ENCODE measurements around the gene GBP6.
"Not testable (repeated sequence)": the region's sequence is repeated elsewhere in the genome, so short reads cannot be mapped to it uniquely, and the experiment has no call there.

The GBP6 gene

GRCh38 chr1:89363638-89364536 is at the start of gene GBP6:
TSS of gene GBP6 (plus strand) at chr1:89364059. CDS start at chr1:89368552, 4,493 bp downstream.
- no peak for DNase-seq (ENCODE audit: low read depth, low spot score)

DNA sequence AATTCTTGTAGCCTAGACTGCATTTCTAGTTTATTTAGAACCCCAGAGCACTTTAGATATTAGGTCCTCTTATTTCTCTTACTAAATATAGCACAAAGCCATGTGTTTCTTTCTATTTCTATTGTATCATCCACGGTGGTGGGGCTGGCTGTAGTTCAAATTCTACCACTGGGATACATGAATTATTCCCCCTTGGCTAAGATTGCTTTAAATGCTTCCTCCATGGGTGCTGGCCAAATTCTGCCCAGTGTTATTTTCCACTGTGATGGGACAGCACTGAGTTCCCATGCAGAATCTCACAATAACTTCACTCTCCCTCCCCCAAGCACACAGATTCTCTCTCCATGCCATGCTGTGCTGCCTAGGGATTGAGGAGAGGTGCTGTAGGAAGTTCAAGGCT is 41.5 kb upstream of the GBP6 start:
- DNase-seq (ENCODE audit: low read depth, low spot score), result no peak

DNA sequence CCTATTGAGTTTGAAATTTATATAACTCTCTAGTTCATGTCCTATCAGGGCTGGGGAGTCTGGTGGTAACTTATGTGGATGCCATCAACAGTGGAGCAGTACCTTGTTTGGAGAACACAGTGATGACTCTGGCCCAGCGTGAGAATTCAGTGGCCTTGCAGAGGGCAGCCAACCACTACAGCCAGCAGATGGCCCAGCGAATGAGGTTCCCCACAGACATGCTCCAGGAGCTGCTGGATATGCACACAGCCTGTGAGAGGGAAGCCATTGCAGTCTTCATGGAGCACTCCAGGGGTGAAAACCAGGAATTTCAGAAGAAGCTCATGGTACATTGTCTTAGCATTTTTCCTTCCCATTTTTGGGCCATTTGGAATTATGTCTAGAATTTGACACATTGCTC is 32.0 kb upstream of the GBP6 start:
- no peak for DNase-seq (ENCODE audit: low read depth, low spot score)

GRCh38 chr1:89332461-89332860 is 31.4 kb upstream of the GBP6 start:
- no peak for DNase-seq (ENCODE audit: low read depth, low spot score)

DNA sequence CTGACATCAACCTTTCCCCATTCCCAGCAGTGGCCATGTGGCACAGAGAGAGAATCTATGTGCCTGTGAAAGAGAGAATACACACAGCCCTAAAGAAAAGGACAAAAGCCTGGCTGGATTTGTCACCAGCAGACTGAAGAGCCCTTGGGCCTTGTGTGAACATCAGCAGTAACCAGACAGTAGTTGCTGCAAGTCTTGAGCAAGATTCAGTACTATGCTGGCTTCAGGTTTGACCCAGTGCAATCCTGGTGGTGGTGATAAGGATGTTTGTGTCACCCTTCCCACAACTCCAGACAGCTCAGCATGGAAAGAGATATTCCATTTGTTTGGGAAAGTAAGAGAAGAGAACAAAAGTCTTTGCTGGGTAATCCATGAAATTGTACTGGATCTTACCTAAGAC is 28.4 kb upstream of the GBP6 start:
- DNase-seq (ENCODE audit: low read depth, low spot score), result no peak

DNA sequence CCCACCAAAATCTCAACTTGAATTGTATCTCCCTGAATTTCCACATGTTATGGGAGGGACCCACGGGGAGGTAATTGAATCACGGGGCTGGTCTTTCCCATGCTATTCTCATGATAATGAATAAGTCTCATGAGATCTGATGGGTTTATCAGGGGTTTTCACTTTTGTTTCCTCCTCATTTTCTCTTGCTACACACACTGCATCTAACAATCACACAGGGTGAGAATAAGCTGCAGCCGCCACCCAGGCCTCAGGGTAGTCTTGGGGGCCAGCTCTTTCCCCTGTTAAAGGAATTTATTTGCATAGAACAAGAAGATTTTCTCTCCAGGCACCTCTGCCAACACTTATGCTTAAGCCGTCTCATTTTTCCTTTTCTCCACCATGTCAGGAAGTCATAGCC is 26.0 kb upstream of the GBP6 start:
- DNase-seq (ENCODE audit: low read depth, low spot score), result no peak

GRCh38 chr1:89339039-89339438 is 24.8 kb upstream of the GBP6 start:
- no peak for DNase-seq (ENCODE audit: low read depth, low spot score)

- DNase-seq (ENCODE audit: low read depth, low spot score), result not testable (repeated sequence)
These were observed 18.4 kb upstream of the GBP6 start for GRCh38 chr1:89345479-89345878.

DNA sequence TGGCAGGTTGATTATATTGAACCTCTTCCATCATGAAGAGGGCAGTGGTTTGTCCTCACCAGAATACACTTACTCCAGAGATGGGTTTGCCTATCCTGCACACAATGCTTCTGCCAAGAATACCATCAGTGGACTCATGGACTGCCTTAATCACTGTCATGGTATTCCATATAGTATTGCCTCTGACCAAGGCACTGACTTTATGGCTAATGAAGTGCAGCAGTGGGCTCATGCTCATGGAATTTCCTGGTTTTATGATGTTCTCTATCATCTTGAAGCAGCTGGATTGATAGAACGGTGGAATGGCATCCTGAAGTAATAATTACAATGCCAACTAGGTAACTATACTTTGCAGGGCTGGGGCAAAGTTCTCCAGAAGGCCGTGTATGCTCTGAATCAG is 16.6 kb upstream of the GBP6 start:
- DNase-seq (ENCODE audit: low read depth, low spot score), result no peak

- DNase-seq (ENCODE audit: low read depth, low spot score), result no peak
These were observed 13.6 kb upstream of the GBP6 start for GRCh38 chr1:89350298-89350697.

DNA sequence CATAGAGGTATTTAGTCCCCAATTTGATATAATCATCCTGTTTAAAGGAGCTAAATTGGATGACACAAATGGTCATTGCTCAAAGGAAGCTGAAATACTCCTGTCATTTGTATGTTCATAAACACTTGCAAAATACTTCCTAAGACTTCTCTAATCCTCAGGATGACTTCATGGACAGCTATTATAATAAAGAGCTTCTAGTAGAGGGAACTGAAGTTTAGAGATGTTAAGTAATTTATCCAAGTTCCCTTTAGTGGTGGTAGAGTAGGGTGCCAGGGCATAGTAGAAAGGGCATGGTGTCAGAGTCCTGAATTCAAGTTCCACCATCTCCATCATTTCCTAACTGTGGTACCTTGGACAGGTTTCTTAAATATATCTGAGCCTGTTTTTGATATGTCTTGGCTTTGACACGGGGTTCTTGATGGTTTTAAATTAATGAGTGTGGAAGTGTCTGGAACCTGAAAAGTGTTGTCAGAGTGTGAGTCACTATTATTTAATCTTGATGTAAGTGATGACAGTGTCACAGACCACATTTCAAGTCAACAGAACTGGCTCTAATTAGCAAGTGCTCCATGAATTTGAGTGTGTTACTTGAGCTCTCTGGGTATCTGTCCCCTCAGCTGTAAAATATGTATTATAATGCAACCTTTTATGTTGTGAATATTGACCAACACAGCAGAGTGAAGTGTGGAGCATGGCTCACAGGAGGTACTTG is 12.1 kb upstream of the GBP6 start:
- DNase-seq (ENCODE audit: low read depth, low spot score), result no peak

GRCh38 chr1:89352421-89352820 is 11.4 kb upstream of the GBP6 start:
- DNase-seq (ENCODE audit: low read depth, low spot score), result no peak

GRCh38 chr1:89354205-89354604 is 9.7 kb upstream of the GBP6 start:
- DNase-seq (ENCODE audit: low read depth, low spot score), result no peak

- no peak for DNase-seq (ENCODE audit: low read depth, low spot score)
These were observed 8.8 kb upstream of the GBP6 start for GRCh38 chr1:89355056-89355455.

- DNase-seq (ENCODE audit: low read depth, low spot score), result no peak
These were observed 7.0 kb upstream of the GBP6 start for GRCh38 chr1:89356658-89357400.

DNA sequence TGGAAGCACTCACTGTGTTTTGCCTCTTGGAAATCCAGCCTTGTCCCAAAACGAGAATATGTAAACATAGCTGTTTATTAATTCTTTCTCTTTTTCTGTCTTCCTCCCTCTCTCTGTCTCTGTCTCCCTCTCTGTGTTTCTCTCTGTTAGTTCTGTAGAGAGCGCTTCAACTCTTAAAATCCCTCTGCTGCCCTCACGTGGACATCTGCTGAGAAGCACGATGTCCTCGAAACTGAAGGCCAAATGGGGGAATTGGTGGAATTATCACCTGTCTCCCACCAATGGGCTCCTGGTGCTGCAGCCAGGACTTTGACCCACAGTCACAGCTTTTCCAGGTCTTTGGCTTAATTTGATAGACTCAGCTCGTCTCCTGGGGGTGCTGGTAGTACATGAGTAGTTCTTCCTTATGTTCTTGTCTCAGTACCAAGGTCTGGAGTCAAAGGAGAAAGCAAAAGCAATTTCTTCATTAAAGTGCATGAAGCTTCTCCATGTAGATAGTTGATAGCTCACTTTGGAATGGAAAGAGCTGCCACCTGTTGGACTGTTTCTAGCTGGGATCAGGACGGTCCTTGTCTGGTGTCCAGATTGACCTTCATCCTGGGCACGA is 5.5 kb upstream of the GBP6 start:
- peak; percentile 70 for DNase-seq (ENCODE audit: low read depth, low spot score)

DNA sequence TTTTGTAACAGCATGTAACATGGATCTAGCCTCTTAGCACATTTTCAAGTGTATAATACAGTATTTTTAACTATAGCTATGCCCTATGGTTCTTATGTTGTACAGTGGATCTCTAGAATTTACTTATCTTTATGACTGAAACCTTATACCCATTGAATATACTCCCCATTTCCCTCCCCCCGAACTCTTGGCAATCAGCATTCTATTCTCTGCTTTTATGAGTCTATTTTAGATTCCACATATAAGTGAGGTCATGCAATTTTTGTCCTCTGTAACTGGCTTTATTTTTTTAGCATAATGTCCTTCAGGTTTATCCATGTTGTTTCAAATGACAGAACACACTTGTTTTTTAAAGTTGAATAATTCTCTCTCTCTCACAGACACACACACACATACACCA is 3.1 kb upstream of the GBP6 start:
- DNase-seq (ENCODE audit: low read depth, low spot score), result no peak

- DNase-seq (ENCODE audit: low read depth, low spot score), result no peak
These were observed 2.2 kb upstream of the GBP6 start for GRCh38 chr1:89361681-89362080.

- no peak for DNase-seq (ENCODE audit: low read depth, low spot score)
These were observed 663 bp upstream of the GBP6 start for GRCh38 chr1:89363196-89363595.

- DNase-seq (ENCODE audit: low read depth, low spot score), result no peak
These were observed 1.2 kb downstream of the GBP6 start for GRCh38 chr1:89364954-89365550.

- DNase-seq (ENCODE audit: low read depth, low spot score), result no peak
These were observed 3.4 kb downstream of the GBP6 start for GRCh38 chr1:89367221-89367620.

Data from activated naive CD8-positive, alpha-beta T cell treated with anti-CD3 and anti-CD28 coated beads, Interleukin-2, amount 50 U/mL, for 16 hours (primary cell).